Stimulated activated effector memory CD8-positive, alpha-beta T cell treated with anti-CD3 and anti-CD28 coated beads, Interleukin-12 subunit alpha, Interleukin-12 subunit beta, amount 100 ng/mL, for 72 hours (primary cell): ENCODE measurements around the gene TSC22D2.

Experiments used
- ATAC-seq: fragments of 150-1000 bp; cut with Tn5 transposase; 2 replicates; pipeline ENCODE4 v1.10.0; 2021
- DNase-seq, 2 donors: peaks; one replicate each; pipeline ENCODE4 v3.0.0; 2021 to 2022; ENCODE audit warnings: low spot score in 2 of 2
- H3K27ac Mint-ChIP-seq: one replicate; pipeline ENCODE4 v1.8.0; 2022; ENCODE audit warnings: mild to moderate bottlenecking, mixed read lengths
- H3K36me3 Mint-ChIP-seq: one replicate; pipeline ENCODE4 v1.8.0; 2022; ENCODE audit warnings: mild to moderate bottlenecking, mixed read lengths
- H3K4me1 Mint-ChIP-seq: one replicate; pipeline ENCODE4 v1.8.0; 2022; ENCODE audit warnings: mixed read lengths
- H3K4me3 Mint-ChIP-seq: one replicate; pipeline ENCODE4 v1.8.0; 2022; ENCODE audit warnings: mild to moderate bottlenecking, mixed read lengths
- H3K9me3 Mint-ChIP-seq: one replicate; pipeline ENCODE4 v1.8.0; 2022; ENCODE audit warnings: mixed read lengths

The TSC22D2 gene

DNA sequence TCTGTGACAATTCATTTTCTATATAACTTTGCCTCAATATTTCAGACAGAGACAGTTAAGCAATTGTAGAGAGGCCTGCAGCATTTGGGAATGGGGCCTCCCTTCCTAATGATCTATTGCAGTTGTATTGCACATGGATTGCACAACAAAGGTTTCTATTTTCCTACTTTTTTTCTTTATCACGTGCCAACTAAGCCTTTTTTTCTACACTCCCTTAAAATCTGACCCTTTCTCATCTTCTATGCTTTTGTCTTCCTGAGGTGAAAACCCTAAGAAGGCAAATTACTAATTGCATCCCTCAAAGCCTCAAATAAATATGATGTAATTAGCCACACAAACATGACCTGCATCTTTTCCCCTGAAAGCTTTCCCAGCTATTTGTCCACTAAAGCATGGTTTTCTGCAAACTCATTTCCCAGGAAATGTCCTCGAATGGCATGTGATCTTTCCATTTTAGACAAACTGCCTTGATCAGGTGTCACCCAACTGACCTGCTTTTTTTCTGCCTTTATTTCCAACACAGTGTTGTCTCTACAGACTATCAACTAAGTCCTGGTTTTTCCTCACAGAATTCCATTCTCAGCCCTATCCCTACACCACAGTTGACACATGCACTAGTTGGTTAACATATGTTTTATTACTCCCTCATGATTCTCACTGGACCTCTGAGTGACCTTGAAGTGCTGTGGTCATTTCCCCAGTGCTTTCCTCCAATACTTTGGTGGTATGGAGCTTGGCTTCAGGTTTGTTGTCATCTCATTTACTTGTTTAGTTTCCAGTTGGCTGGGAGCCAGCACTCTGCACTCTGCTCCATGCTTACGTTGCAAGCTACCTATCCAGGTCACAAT, 31.9 kb upstream of the TSC22D2 start:
- Mint-ChIP-seq H3K9me3 (no peaks in the 10 kb centered on the region), H3K27ac (no peak overlapping the region), H3K4me3 (no peak overlapping the region), H3K4me1 (peaks cover 6% of the 10 kb centered on the region), H3K36me3 (no peaks in the 10 kb centered on the region)
- ATAC-seq = no peak
- no peak for DNase-seq

DNA sequence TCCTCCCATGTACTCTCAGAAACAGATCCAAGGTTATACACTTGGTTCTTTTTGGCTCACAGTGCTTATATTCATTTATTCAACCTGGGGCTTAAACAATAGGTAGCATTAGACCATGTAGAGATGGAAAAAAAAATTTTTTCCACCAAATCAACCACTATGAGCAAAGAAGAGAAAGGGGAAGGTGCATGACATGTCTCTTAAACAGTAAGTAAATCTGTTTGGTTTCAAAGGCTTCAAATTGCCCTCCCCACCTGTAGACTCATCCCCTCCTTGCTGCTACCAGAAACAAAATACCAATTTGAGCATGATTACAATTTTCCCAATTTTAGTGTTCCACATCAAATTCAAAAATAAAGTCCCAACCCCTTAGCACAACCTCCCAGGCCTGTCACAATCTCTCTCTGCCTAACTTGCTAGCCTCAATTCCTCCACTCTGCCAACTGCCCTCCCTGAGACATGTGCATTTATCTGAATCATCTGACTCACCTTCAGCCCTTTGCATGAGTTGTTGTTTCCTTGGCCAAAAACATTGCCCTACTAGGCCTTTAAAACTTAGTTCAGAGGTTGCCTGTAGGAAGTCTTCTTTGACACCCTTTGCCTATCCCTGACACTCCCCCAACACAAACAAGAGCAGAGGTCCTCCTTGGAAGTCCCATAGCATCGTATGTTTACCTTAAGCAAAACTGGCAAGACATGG, 30.3 kb upstream of the TSC22D2 start:
- H3K27ac Mint-ChIP-seq = no peak overlapping the region

DNA sequence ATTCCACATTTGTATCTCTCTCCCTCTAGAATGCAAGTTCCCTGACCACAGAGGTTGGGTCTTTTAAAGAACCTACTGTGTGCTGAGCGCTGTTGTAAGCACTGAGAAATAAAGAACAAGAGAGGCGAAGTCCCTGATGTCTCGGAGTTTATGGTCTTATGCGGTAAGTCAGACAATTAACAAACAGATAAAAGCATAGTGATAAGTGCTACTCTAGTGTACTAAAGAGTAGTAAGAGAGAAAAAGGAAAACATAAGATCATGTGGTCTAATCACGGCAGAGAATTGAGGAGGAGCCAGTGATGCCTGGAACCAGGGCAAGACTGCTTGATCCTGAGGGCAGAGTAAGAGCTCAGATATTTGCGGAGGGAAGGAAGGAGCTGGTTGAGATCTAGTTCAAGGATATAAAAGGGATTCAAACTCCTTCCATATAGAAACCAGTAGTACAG, 29.8 kb upstream of the TSC22D2 start:
- Mint-ChIP-seq H3K36me3 (no peaks in the 10 kb centered on the region), H3K27ac (no peak overlapping the region), H3K4me1 (peaks cover 5% of the 10 kb centered on the region), H3K4me3 (no peak overlapping the region), H3K9me3 (no peaks in the 10 kb centered on the region)
- DNase-seq = no peak
- ATAC-seq = no peak

More for the DNA sequence above, 30.3 kb upstream of the TSC22D2 start:
- ATAC-seq (peak; percentile 52), DNase-seq (no peak)
- Mint-ChIP-seq H3K4me3 (no peak overlapping the region), H3K9me3 (no peaks in the 10 kb centered on the region), H3K36me3 (no peaks in the 10 kb centered on the region), H3K4me1 (peaks cover 6% of the 10 kb centered on the region)

DNA sequence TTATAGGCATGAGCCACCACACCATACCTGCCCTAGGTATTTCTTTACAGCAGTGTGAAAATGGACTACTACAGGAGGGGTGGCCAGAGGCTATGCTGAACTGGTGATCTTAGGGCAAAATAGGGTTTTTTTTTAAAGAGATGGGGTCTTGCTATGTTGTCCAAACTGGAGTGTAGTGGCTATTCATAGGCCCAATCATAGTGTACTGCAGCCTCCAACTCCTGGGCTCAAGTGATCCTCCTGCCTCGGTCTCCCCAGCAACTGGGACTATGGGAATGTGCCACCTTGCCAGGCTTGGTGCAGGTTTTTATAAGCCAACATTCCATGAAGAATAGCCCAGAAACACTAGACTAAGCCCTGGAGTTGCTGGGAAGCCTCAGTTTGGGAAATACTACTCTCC, 28.6 kb upstream of the TSC22D2 start:
- H3K36me3 Mint-ChIP-seq = no peaks in the 10 kb centered on the region
- no peak overlapping the region for H3K4me3 Mint-ChIP-seq
- no peaks in the 10 kb centered on the region for H3K9me3 Mint-ChIP-seq
- no peak for DNase-seq
- peaks cover 2% of the 10 kb centered on the region for H3K4me1 Mint-ChIP-seq
- H3K27ac Mint-ChIP-seq = no peak overlapping the region
- ATAC-seq = no peak

DNA sequence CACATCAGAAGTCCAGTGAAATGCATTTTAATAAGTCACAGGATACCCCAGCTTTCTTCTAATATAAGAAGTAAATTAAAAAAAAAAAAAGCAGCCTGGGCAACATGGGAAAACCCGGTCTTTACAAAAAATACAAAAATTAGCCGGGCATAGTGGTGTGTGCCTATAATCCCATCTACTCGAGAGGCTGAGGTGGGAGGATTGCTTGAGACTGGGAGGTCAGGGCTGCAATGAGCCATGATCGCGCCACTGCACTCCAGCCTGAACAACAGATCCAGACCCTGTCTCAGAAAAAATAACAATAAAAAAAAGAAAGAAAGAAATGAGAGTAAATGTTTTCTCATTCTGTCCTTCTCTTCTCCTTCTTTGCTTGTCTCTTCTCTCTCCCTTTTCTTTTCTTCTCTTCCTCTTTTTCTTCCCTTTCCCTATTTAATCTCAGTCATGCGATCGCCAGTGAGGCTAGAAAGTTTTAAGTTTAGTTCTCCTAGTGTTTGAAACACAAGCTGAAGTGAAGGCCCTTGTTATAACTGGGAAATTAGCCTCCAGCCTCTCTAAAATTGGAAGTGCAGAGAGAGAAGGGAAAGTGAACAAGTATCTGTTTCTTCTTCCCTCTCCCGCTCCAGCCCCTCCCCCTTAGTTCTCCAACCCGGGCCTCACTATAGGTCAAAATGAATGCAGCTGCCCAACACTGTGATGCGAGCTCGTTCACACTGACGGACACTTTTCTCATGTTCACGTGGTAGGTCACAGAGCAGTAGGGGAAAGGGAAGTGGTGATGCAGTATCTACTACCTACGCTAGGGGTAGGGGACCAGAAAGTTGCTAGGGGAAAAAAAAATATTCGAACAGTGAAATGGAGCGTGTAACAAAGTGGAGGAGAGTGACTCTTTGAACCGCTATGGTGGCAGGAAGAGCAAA, 23.5 kb upstream of the TSC22D2 start:
- peak overlapping the region; percentile 64 for H3K4me3 Mint-ChIP-seq
- DNase-seq (peak; percentile 21 to 71), ATAC-seq (peak; percentile 98)
- peaks cover 17% of the 10 kb centered on the region for H3K4me1 Mint-ChIP-seq
- H3K9me3 Mint-ChIP-seq = no peaks in the 10 kb centered on the region
- H3K27ac Mint-ChIP-seq = peak overlapping the region; percentile 79
- H3K36me3 Mint-ChIP-seq = no peaks in the 10 kb centered on the region

DNA sequence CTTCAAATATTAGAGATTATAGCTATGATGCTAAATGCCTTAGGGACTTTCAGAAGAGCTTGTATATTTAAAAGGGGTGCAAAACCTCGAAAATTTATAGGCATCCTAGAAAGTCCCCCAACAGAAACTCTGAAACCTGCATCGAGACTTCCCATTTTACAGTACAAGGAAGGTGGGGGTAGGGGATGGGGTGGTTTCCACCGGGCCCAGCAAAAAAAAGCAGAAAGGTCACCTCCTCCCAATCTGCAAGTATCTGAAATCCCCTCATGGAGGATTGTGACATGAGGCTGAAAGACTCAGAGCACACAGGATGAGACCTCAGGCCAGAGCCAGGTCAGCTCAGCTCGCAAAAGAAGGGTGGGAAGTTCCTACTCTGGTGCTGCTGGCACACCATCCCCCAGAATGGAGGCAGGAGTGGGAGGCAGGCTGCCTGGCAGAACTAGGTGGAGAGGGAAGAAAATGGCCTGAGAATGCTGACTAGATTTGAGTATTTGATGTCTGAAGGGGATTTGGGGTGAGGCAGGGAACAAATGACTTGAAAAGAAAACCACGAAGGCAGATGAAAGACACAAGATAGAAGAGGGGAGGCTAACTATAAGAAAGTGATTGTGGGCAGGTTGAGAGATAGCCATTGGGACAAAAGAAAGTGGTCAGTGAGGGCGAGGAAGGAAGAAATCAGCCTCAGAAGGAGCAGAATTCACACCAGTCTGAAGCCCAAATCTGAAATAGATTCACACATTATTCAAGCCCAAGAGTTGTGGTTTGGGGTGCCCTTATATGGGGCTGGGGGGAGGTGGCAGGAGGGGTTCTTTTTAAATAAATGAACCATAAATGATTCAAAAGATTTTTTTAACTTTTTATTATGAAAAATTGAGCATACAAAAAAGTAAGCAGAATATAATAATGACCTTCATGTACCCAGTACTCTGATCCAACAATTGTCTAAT, 22.5 kb upstream of the TSC22D2 start:
- Mint-ChIP-seq H3K9me3 (no peaks in the 10 kb centered on the region), H3K4me3 (peak overlapping the region; percentile 64), H3K36me3 (no peaks in the 10 kb centered on the region), H3K27ac (peak overlapping the region; percentile 79), H3K4me1 (peaks cover 17% of the 10 kb centered on the region)
- peak in 1 of 2 donors; percentile 56 for DNase-seq
- peak; percentile 50 for ATAC-seq

DNA sequence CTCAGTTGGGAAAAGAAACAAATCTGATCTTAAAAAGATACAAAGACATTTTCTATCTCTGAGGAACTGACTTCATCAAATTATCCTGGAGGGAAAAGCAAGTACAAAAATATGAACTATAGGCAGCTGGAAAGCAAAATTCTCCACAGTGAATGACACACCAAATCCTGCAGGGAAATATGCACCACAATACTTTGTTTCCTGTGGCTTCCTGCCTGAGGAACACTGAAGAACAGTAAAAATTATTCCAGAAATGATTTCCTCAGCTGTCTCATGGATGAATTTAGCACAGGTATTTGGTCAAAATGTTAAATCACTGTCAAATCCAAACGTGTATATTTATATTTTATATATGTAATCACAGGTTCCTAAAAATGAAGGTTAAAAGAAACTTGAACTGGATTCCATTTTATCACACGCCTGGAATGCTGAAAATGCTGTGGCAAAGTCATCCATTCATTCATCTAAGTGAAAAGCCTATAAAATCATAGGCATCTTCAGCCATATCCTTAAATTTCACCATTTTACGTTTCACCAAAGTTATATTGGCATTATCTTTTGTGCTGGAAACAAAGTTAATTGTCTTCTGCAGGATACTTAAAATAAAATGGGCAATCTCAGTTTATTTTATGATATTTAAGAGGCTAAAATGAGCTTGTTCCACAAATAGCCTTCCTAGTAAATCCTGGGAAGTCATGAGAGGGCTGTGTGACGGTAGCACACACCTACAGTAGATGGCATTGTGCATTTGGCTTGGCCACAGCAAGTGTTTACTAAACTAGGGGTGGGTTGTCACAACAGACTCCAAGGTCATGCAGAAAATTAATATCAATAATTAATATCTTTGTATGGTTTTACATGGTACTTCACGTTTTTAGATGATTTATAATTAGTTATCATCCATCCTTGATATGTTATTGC, 19.3 kb upstream of the TSC22D2 start:
- DNase-seq (no peak), ATAC-seq (no peak)
- Mint-ChIP-seq H3K36me3 (no peaks in the 10 kb centered on the region), H3K4me3 (no peak overlapping the region), H3K9me3 (no peaks in the 10 kb centered on the region), H3K27ac (no peak overlapping the region), H3K4me1 (peaks cover 17% of the 10 kb centered on the region)

DNA sequence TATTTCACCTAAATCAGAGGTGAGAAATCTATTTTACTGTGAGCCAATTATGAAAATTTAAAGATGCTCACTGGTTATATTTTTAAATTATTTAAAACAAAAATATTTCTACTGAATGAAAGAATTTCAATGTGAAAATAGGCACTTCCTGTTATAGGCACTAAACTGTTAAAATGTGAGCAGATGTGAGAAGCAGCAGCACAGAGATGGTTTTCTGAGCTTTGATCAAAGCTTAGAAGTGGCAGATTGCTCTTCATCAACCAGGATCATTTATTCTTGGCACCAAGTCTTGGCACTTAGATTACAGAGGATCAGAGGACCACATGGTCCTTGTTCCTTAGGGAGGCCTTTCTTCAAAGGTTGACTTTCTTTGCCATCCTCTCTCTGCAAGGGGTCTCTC, 18.0 kb upstream of the TSC22D2 start:
- DNase-seq (no peak), ATAC-seq (no peak)
- H3K36me3 Mint-ChIP-seq = no peaks in the 10 kb centered on the region
- no peaks in the 10 kb centered on the region for H3K9me3 Mint-ChIP-seq
- no peak overlapping the region for H3K4me3 Mint-ChIP-seq
- H3K27ac Mint-ChIP-seq = no peak overlapping the region
- H3K4me1 Mint-ChIP-seq = peaks cover 9% of the 10 kb centered on the region

DNA sequence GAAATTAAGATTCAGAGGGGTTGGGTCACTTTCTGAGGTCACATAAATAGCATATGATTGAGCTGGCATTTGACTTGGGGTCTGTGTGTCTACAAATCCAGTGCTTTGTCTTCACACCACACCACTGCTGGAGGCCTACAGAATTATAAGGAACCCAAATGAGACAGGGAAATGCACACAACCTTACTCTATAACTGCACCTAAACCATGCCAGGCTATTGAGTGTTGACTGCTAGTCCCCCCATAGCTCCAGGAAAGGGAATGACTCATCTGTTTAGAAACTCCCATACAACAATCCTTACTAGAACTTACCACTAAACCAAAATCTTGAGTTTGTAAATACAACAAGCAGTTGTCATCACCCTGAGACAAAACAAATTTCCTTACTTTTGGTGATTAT, 16.9 kb upstream of the TSC22D2 start:
- no peak for DNase-seq
- Mint-ChIP-seq H3K4me3 (no peak overlapping the region), H3K4me1 (no peaks in the 10 kb centered on the region), H3K36me3 (no peaks in the 10 kb centered on the region), H3K27ac (no peak overlapping the region), H3K9me3 (no peaks in the 10 kb centered on the region)
- ATAC-seq = peak; percentile 50

DNA sequence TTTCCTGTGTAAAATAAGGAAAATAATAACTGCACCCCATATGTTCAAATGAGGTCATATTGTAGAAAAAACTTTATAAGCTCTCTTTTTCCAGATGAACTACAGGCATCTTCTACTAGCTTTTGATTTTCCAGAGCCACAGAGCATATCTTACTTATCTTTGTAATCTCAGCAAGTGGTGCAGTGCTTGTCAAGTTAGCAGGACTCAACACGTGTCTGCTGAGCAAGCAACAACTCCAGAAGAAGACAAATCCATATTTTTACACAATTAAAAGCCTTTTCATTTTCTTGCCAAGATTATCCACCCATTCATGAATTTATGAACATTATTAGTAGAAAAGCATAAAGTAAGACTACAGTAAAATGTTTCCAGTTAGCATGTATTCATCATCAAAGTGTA, 14.4 kb upstream of the TSC22D2 start:
- no peak for ATAC-seq
- H3K27ac Mint-ChIP-seq = no peak overlapping the region
- no peak overlapping the region for H3K4me3 Mint-ChIP-seq
- H3K9me3 Mint-ChIP-seq = no peaks in the 10 kb centered on the region
- no peak for DNase-seq
- H3K36me3 Mint-ChIP-seq = no peaks in the 10 kb centered on the region
- no peaks in the 10 kb centered on the region for H3K4me1 Mint-ChIP-seq

DNA sequence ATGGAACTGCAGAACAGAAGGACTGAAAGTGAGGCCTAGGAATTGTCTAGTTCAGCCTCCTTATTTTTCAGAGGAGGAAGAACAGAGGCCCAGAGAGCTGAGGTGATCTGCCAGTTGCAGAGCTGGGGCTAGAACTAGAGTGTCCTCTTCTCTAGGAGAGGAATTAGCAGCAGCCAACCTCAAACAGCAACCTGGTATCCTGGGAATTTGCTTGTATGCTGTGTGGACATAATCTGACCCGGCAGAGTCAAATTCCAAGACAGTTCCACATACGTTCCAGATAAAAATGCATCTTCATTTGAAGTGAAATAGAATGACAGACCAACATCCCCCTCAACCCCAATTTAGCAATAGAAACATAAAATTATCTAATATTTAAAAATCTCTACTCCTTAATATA, 13.5 kb upstream of the TSC22D2 start:
- Mint-ChIP-seq H3K9me3 (no peaks in the 10 kb centered on the region), H3K4me1 (no peaks in the 10 kb centered on the region), H3K4me3 (no peak overlapping the region), H3K27ac (no peak overlapping the region), H3K36me3 (no peaks in the 10 kb centered on the region)
- DNase-seq (no peak), ATAC-seq (no peak)

DNA sequence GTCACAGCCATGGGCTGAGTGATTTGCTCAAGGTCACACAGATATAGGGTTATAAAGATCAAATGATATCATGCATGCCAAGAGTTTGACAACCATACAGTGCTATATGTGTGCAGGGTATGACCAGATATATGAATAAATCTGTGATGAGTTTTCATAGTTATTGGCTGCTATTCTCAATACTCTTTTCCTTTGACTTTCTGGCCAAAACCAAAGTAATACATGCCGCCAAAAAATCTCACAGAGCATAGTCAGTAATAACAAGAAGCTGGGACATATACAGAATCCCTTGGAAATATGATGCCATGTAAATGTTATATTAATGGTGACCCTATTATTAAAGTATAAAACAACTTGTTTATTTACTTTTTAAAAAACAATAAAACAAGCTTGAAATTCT, 11.6 kb upstream of the TSC22D2 start:
- H3K36me3 Mint-ChIP-seq = no peaks in the 10 kb centered on the region
- no peak for ATAC-seq
- H3K9me3 Mint-ChIP-seq = no peaks in the 10 kb centered on the region
- no peak overlapping the region for H3K27ac Mint-ChIP-seq
- no peaks in the 10 kb centered on the region for H3K4me1 Mint-ChIP-seq
- no peak for DNase-seq
- H3K4me3 Mint-ChIP-seq = no peak overlapping the region

DNA sequence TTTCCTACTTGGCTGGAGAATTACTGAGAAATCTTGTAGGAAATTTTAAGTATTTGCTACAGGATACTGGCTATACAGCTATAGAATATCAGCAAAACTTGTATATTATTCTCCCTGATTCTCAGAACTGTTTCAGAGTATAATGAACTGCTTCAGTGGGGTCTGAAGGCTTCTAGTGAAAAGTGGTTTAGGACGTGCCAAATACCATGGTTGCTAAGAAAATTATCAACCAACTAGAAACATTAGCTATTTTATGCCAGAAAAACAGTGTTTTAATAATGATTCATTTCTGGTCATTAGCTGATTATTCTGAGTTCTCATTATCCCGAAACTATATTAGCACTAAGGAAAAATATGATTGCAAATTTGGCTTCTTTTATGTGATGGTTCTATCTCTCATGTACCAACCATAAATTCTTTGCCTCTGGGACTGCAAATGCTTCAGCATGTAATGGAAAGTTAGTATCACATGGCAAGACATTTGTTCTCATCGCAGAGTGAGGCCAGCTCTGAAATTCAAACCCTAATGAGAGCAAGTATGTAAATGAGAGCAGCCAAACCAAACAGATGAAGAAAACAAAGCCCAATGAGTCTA, 11.0 kb upstream of the TSC22D2 start:
- Mint-ChIP-seq H3K27ac (no peak overlapping the region), H3K4me3 (no peak overlapping the region), H3K9me3 (no peaks in the 10 kb centered on the region), H3K36me3 (no peaks in the 10 kb centered on the region), H3K4me1 (no peaks in the 10 kb centered on the region)
- ATAC-seq (no peak), DNase-seq (no peak)
